Activated CD4-positive, CD25-positive, alpha-beta regulatory T cell treated with anti-CD3 and anti-CD28 coated beads, Interleukin-2, amount 50 U/mL, for 72 hours (primary cell): ENCODE measurements around the gene STAT3.
"Not testable (repeated sequence)": the region's sequence is repeated elsewhere in the genome, so short reads cannot be mapped to it uniquely, and the experiment has no call there.

Experiments
- DNase-seq: peaks from one replicate; pipeline ENCODE4 v3.0.0; 2021

Gene STAT3

DNA sequence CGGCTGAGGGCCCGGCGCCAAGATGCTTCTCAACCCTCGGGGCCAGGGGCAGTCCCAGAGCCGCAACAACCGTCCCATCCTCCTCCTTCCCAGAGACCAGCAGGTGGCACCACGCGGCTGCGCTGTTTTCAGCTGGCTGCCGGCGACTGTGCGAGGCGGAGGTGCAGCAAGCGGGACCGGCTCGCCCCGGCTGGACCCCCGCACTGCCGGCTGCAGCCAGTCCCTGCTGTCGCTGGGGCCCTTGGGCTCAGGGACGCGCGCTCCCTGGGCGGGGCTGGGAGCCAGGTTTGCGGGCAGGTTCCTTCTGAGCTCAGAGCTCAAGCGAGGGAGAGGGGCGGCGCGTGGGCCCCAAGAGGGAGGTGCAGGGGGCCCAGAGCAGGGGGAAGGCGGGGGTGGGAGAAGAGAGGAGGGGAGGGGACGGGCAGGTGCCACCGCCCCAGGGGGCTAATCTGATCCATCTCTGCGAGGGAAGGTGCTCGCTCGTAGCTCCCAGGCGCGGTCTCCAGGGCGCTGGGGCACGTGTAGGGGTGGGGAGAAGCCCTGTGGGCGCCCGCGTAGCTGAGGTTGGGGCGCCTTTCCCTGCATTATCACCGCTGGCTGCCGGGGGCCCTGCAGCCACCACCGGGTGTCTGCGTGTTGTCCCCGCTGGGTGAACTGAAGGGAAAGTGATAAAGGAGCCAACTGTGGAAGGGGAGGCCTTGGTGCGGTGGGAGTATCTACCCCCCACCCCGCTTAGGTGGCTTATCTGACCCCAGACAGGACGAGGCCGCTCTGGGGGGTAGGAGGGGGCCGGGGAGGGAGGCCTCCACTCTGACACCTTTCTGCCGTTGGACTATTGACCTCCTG is 75.7 kb downstream of the STAT3 start:
- DNase-seq, result peak; percentile 74

DNA sequence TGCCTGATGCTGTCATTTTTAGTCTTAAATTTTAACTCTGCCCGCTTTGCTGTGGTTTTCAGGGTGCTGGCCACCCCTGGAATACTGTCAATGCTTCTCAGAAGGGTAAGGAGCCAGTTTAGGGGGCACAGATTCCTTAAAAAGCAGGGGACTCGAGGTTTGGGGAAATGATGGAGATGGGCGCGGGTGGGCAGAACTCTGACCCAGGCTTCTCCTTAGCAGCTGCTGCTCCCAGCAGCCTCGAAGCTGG is 76.3 kb downstream of the STAT3 start:
- DNase-seq, result no peak

DNA sequence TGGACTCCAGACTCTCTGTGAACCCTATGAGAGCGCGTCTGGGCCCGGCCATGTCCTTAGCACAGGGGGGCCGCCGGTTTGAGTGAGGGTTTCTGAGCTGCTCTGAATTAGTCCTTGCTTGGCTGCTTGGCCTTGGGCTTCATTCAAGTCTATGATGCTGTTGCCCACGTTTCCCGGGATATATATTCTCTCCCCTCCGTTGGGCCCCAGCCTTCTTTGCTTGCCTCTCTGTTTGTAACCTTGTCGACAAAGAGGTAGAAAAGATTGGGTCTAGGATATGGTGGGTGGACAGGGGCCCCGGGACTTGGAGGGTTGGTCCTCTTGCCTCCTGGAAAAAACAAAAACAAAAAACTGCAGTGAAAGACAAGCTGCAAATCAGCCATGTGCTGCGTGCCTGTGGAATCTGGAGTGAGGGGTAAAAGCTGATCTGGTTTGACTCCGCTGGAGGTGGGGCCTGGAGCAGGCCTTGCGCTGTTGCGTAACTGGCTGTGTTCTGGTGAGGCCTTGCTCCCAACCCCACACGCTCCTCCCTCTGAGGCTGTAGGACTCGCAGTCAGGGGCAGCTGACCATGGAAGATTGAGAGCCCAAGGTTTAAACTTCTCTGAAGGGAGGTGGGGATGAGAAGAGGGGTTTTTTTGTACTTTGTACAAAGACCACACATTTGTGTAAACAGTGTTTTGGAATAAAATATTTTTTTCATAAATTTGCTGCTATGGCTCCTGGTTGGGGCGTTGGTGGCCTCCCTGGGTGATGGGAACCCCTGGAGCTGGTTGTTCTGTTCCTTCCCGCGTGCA is 76.8 kb downstream of the STAT3 start:
- DNase-seq, result no peak

DNA sequence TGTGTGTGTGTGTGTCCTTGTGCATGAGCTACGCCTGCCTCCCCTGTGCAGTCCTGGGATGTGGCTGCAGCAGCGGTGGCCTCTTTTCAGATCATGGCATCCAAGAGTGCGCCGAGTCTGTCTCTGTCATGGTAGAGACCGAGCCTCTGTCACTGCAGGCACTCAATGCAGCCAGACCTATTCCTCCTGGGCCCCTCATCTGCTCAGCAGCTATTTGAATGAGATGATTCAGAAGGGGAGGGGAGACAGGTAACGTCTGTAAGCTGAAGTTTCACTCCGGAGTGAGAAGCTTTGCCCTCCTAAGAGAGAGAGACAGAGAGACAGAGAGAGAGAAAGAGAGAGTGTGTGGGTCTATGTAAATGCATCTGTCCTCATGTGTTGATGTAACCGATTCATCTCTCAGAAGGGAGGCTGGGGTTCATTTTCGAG is 77.4 kb downstream of the STAT3 start:
- no peak for DNase-seq

DNA sequence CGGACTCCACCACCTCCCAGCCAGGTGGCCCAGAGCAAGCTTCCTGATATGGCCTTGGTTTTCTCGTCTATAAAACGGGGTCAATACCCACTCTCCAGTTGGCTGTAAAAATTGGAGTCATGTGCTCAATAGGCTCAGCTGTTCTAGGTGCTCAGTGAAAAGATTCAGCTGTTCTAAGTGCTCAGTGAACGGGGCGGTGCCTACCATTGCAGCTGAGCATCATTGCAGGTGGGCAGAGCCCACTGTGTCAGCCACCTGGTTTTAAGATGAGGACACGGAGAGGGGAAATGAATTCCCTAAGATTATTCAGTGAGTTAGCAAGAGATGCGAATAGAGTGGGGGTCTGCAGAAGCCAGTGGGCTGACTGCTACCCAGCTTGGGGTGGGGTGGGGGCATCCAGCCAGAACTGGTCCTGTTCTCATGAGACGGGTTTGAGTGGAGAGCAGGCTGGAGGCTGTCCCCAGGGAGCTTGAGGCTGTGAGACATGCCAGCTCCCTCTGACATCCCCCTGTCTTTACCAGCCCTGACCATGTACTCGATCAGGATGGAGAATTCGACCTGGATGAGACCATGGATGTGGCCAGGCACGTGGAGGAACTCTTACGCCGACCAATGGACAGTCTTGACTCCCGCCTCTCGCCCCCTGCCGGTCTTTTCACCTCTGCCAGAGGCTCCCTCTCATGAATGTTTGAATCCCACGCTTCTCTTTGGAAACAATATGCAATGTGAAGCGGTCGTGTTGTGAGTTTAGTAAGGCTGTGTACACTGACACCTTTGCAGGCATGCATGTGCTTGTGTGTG is 78.1 kb downstream of the STAT3 start:
- DNase-seq, result no peak

GRCh38 chr17:42309142-42309541 is 79.1 kb downstream of the STAT3 start:
- DNase-seq, result no peak

GRCh38 chr17:42308446-42308845 is 79.8 kb downstream of the STAT3 start:
- no peak for DNase-seq

DNA sequence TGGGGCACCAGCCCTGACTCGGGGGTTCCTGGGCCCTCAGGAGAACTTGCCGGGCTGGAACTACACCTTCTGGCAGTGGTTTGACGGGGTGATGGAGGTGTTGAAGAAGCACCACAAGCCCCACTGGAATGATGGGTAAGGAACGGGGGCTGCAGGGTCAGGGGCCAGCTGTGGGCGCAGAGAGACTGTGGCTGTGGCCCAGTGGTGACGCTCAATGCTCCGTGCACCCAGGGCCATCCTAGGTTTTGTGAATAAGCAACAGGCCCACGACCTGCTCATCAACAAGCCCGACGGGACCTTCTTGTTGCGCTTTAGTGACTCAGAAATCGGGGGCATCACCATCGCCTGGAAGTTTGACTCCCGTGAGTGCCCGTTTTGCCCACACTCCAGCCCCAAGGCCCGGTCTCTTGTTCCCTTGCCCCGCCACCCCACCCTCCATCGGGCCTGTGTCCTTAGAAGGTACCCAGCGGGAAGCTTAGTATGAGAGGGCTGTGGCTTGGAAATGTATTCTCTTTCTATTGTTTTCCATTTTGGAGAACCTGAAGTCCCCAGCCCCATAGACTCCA is 80.8 kb downstream of the STAT3 start:
- no peak for DNase-seq

GRCh38 chr17:42306385-42306667 is 81.9 kb downstream of the STAT3 start:
- DNase-seq, result no peak

- no peak for DNase-seq
Measured at GRCh38 chr17:42305543-42306384, 82.5 kb downstream of the STAT3 start.

DNA sequence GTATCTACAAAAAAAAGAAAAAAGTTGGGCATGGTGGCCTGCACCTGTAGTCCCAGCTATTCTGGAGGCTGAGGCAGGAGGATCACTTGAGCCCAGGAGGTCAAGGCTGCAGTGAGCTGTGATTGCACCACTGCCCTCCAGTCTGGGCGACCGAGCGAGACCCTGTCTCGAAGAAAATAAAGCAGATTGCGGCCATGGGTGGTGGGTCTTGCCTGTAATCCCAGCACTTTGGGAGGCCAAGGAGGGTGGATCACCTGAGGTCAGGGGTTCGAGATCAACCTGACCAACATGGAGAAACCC is 83.3 kb downstream of the STAT3 start:
- not testable (repeated sequence) for DNase-seq

GRCh38 chr17:42304187-42305030 is 83.8 kb downstream of the STAT3 start:
- DNase-seq, result no peak

- DNase-seq, result no peak
Measured at GRCh38 chr17:42303694-42304093, 84.5 kb downstream of the STAT3 start.

DNA sequence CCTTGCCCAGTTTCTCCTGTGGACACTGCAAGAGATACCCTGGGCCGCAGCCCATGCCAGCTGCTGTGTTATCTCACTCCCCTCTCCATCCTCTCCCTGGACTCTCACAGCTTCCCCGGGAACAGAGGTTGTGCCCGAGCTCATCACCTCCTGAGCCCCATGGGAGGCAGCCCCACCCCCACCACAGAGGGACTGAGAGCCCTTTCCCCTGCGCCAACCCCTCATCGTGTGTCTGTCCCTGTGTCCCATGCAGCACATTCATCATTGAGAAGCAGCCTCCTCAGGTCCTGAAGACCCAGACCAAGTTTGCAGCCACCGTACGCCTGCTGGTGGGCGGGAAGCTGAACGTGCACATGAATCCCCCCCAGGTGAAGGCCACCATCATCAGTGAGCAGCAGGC is 87.2 kb downstream of the STAT3 start:
- no peak for DNase-seq

DNA sequence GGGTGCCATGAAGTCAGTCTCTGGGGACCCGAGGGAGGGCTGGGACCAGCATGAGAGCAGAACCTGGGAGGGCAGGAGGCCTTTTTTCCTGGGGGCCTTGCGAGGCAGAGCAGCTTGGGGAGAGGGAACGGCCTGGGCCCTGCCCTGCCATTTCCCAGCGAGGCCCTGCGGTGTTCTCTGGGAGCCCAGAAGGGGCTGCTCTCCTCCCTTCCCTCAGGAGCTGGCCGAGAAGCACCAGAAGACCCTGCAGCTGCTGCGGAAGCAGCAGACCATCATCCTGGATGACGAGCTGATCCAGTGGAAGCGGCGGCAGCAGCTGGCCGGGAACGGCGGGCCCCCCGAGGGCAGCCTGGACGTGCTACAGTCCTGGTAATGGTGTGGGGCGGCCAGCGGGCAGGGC is 88.3 kb downstream of the STAT3 start:
- DNase-seq, result not testable (repeated sequence)

- DNase-seq, result not testable (repeated sequence)
Measured at GRCh38 chr17:42299361-42299760, 88.9 kb downstream of the STAT3 start.

DNA sequence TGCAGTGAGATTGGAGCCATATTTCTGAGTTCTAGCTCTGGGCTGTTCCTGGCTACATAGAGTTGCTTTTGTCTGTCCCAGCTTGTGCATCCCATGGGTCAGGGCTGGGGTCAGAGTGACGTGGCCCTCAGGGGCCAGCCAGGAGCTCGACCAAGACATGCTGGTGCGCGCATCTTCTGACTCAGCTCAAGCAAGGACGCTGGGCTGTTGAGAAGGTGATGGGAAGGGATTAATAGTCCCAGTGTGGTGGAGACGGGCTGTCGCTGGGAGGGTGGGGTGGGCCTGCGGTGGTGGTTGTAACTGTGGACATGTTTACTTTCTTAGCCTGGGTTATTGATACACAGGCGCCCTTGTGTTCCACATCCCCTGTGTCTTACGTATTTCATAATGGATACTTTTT is 90.5 kb downstream of the STAT3 start:
- DNase-seq, result not testable (repeated sequence)

- no peak for DNase-seq
Measured at GRCh38 chr17:42296012-42296411, 92.2 kb downstream of the STAT3 start.

- DNase-seq, result no peak
Measured at GRCh38 chr17:42294469-42295398, 93.5 kb downstream of the STAT3 start.

GRCh38 chr17:42291129-42291528 is 97.1 kb downstream of the STAT3 start:
- no peak for DNase-seq

GRCh38 chr17:42290577-42290976 is 97.7 kb downstream of the STAT3 start:
- no peak for DNase-seq
